Colon (tissue), 2 donors: ENCODE data around the gene HPSE.

Experiments
- FAIRE-seq: peaks from 2 replicates; lab custom pipeline; 2012; peaks lifted over from hg19 to GRCh38; lab: Jason Lieb, UNC
- donor health status: control.
- donor health status: control.

The HPSE gene

DNA sequence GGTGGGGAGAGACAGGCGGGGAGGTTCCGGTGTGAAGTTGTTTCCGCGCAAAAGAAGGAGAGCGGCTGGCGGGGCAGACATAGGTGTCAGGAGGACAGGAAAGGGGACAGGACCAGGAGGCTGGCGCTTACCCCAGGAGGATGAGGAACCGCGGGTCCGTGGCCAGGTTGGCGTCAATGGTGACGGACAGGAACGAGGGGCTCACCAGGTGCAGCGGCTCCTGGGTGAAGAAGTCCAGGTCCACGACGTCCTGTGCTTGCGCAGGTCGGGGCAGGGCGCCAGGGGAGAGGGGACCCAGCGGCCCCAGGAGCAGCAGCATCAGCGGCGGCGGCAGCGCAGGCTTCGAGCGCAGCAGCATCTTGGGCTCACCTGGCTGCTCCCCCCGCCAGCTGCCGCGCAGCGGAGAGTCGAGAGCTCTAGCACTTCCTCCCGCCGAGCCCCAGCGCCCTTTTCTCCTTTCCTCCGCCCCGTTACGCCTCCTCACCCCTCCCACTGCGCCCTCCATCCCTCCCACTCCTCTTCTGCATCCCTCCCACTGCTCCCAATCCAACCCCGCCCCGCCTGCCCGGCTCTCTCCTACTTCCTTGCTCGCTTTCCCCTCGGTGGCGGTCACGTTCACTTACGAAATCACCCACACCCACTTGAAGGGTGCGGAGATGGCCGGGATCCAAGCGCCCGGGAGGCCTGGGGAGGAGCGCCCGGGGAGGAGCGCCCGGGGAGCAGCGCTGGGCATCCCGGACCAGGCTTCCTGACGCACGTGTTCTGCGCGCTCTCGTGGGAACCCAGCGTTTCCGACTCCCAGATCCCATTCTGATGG is at the start of gene HPSE:
Gene HPSE, minus strand, starts transcription at position 424 of the 817 bp plus-strand sequence. Its CDS starts 66 bp downstream, at position 358.
- no peak for FAIRE-seq

DNA sequence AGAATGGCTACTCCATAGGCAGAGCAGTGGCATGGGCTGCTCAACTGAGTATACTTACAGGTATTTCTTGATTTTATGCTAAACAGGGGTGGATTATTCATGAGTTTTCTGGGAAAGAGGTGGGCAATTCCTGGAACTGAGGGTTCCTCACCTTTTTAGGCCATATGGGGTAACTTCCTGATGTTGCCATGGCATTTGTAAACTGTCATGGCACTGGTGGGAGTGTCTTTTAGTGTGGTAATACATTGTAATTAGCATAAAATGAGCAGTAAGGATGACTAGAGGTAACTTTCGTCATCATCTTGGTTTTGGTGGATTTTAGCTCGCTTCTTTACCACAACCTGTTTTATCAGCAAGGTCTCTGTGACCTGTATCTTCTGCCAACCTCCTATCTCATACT is 48.2 kb upstream of the HPSE start:
- no peak for FAIRE-seq

GRCh38 chr4:83381173-83381572 is 46.5 kb upstream of the HPSE start:
- FAIRE-seq, result no peak

GRCh38 chr4:83378419-83378818 is 43.8 kb upstream of the HPSE start:
- FAIRE-seq, result no peak

GRCh38 chr4:83372931-83373330 is 38.3 kb upstream of the HPSE start:
- FAIRE-seq, result no peak

GRCh38 chr4:83371936-83372335 is 37.3 kb upstream of the HPSE start:
- no peak for FAIRE-seq

GRCh38 chr4:83371235-83371634 is 36.6 kb upstream of the HPSE start:
- FAIRE-seq, result no peak

GRCh38 chr4:83370640-83370906 is 35.9 kb upstream of the HPSE start:
- FAIRE-seq, result no peak

DNA sequence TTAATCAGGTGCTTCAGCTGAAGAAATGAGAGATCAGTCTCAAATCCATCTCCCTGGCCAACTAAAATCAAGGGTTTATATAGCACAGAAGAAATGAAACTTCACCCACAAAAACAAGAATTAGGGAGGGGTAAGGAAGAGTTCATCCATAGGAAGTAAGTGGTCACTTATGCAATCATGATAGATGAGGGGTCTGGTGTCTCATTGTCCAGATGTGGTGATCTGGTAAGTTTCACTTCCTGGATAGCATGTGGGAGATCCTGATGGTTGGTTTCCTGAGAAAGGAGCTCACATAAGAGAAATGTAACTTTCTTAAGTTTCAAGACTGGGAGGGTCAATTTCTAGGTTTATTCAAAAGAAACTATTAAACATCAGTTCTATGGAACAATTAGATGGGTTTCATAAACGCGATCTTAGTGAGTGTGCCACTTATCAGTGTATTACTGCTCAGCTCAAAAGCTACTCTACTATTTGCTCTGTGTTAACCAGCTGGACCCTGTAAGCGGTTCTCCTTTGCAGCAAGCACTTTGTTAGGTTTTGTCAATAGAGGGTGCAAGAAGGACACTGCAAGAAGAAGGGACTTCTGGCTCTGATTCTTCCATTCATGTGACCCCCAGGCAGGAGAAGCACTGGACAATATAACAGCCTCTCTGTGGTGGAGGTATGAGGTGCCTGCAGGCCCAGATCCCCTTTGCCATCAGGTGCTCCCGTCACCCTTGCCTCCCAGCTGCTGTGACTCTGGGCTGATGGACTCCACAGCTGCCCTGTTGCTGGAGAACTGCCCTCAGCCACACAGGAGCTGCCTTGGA is 35.4 kb upstream of the HPSE start:
- no peak for FAIRE-seq

GRCh38 chr4:83364312-83364711 is 29.7 kb upstream of the HPSE start:
- FAIRE-seq, result no peak

- FAIRE-seq, result no peak
Measured at GRCh38 chr4:83362492-83363329, 28.1 kb upstream of the HPSE start.

GRCh38 chr4:83361416-83362103 is 26.9 kb upstream of the HPSE start:
- FAIRE-seq, result no peak

GRCh38 chr4:83360018-83360417 is 25.4 kb upstream of the HPSE start:
- FAIRE-seq, result no peak

DNA sequence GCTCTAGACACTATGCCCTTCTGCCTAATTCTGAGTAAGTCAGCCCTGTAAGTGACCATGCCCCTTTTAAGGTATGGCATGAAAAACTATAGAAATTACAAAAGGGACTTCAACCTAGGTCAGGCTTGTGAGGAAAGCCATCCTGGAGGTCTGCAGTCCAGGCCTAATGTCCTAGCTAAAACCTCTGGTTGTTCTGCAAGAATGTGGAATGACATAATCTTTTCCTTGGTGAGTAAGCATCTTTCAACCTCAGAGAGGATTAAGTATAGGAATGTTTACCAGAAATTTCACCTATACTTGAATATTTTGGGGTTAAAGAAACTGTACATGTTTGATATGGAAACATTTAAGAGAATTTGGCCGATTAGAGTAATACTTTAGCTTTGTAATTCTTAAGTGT is 23.8 kb upstream of the HPSE start:
- FAIRE-seq, result no peak

DNA sequence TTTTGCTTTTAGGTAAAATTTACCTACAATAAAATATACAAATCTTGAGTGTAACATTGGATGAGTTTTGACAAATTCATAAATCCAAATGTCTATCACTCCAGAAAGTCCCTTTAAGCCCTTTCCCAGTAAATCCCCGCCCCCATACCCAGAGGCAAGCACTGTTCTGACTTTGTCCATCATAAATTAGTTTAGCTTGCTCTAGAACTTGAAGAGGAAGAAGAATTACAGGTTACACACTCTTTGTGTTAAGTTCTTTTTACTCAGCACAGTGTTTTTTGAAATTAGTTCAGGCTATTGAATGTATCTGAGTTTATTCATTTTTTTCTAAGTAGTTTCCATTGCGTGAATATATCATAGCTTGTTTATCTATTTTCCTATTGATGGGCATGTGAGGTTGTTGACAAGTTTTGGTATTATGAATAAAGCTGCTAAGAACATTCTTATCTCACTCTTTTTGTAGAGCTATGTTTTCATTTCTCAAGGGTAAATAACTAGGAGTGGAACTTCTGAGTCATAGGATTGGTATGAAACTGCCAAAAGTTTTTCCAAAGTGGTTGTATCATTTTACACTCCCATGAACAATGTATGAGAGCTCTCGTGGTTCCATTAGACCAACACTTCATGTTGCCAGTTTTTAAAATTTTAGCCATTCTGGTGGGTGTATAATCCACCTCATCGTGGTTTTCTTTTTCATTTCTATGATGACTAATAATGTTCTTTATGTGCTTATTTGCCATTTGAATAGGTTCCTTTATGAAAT is 22.4 kb upstream of the HPSE start:
- FAIRE-seq, result no peak

- no peak for FAIRE-seq
Measured at GRCh38 chr4:83353516-83353915, 18.9 kb upstream of the HPSE start.

GRCh38 chr4:83348074-83348473 is 13.4 kb upstream of the HPSE start:
- no peak for FAIRE-seq

GRCh38 chr4:83342476-83342875 is 7.8 kb upstream of the HPSE start:
- no peak for FAIRE-seq

GRCh38 chr4:83340692-83341343 is 6.2 kb upstream of the HPSE start:
- no peak for FAIRE-seq

- FAIRE-seq, result no peak
Measured at GRCh38 chr4:83339573-83339972, 4.9 kb upstream of the HPSE start.

- FAIRE-seq, result no peak
Measured at GRCh38 chr4:83335701-83336100, 1.1 kb upstream of the HPSE start.
